ENCODE data around the gene RNF208. TPM values are rescaled to one million over a fixed set of nuclear protein-coding genes. Genes with fewer than 3 reads are reported as not detected.

The RNF208 gene
- total RNA-seq, 2 experiments from 2014 or later, result 3.4 to 4.4 TPM

DNA sequence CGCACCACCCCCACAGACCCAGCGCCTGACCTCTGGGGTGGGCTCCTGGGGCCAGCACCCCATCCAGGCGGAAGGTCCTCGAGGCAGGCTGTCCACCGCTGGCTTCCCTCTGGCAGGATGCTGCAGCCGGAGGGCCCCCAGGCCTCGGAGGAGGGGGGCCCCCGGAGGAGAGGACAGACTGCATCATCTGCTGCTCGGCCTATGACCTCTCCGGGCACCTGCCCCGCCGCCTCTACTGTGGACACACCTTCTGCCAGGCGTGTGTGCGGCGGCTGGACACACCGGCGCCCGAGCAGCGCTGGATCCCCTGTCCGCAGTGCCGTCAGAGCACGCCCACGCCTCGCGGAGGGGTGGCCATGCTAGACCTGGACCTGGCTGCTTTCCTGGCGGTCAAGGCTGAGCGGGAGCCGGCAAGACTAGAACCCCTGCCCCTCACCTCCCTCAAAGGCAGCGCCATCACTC is 6.5 kb upstream of the RNF208 start:
- CTCF ChIA-PET, result interaction anchor here (1.4 to 6.6 kb wide), 5 partner anchors 8 to 114 kb away, joined by 4 to 54 read pairs (median 15); partner anchors contain the start of genes DPP7, NDOR1, TMEM203 and TUBB4B
- no peak overlapping the region for H3K4me3 Mint-ChIP-seq
- no peaks in the 10 kb centered on the region for H3K9me3 Mint-ChIP-seq
- H3K27ac Mint-ChIP-seq, result no peak overlapping the region
- peaks cover 5% of the 10 kb centered on the region for H3K27me3 Mint-ChIP-seq
- POLR2A ChIA-PET, result no interaction called here
- peaks cover 2% of the 10 kb centered on the region for H3K4me1 Mint-ChIP-seq (ENCODE audit: low read depth)
- intact Hi-C loops (cut with micrococcal nuclease), result no loop called here
- no peak for DNase-seq
- no peaks in the 10 kb centered on the region for H3K36me3 Mint-ChIP-seq

DNA sequence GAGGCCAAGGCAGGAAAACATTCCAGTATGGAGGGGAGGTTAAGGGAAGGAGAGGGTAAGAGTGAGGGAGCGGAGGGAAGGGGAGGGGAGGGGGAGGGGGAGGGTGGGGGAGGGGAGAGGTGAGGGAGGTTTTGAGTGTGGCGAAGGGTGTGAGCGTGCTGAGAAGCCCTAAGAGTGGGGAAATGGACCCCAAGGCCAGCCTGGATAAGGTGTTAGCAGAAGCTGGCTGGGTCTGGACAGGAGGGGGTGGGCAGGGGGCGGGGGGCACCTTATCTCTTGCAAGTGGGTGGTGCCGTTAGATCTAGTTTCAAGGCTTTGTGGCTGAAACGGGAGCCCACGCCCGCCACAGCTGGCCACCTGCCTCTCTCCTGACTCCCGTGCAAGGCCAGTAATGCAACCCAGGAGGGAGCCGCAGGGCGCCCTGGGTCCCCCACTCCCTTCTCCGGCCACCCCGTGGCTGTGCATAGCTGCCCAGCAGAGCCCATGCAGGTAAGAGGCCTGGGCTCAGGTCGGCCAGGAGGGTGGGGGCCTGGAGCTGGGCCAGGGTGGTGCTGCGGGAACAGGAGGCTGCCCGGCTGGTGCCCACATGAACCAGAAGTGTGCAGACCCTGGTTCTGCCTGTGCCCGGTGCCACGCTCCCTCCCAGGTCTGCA is 5.9 kb upstream of the RNF208 start:
- H3K4me3 Mint-ChIP-seq, result no peak overlapping the region
- no peaks in the 10 kb centered on the region for H3K9me3 Mint-ChIP-seq
- H3K36me3 Mint-ChIP-seq, result no peaks in the 10 kb centered on the region
- peak overlapping the region; percentile 64 for H3K27ac Mint-ChIP-seq
- POLR2A ChIA-PET, result interaction anchor here (6.8 kb wide), 1 partner anchor 13 kb away, joined by 38 read pairs; the partner anchor contains the start of gene TUBB4B
- peaks cover 5% of the 10 kb centered on the region for H3K27me3 Mint-ChIP-seq
- CTCF ChIA-PET, result interaction anchor here (1.0 to 6.6 kb wide), 22 partner anchors 9 to 199 kb away, joined by 3 to 54 read pairs (median 4); partner anchors contain the start of genes DPP7, NDOR1, NELFB and TMEM203
- no peak for DNase-seq
- peaks cover 3% of the 10 kb centered on the region for H3K4me1 Mint-ChIP-seq (ENCODE audit: low read depth)
- intact Hi-C loops (cut with micrococcal nuclease), result no loop called here

GRCh38 chr9:137227054-137227852 is 5.2 kb upstream of the RNF208 start, which contains the start of gene RNF224:
Gene RNF224, plus strand, starts transcription at chr9:137227502. Its CDS starts 834 bp downstream, at chr9:137228336.
- ChIA-PET CTCF (interaction anchor here (0.7 to 6.6 kb wide), 28 partner anchors 9 to 198 kb away, joined by 3 to 54 read pairs (median 4); partner anchors contain the start of genes DPP7, NDOR1, NELFB and TMEM203), POLR2A (interaction anchor here (0.6 to 6.8 kb wide), 2 partner anchors 14 to 107 kb away, joined by 3 to 38 read pairs; partner anchors contain the start of gene TUBB4B)
- Mint-ChIP-seq H3K27ac (peak within 1 kb of the TSS; percentile 64), H3K36me3 (no peaks in the 10 kb centered on the region), H3K4me3 (no peak within 1 kb of the TSS), H3K9me3 (no peaks in the 10 kb centered on the region), H3K27me3 (peaks cover 5% of the 10 kb centered on the region), H3K4me1 (ENCODE audit: low read depth) (peaks cover 5% of the 10 kb centered on the region)
- intact Hi-C loops (cut with micrococcal nuclease), result no loop called here
- DNase-seq, result peak; percentile 86

GRCh38 chr9:137226338-137227053 is 4.5 kb upstream of the RNF208 start:
- peaks cover 5% of the 10 kb centered on the region for H3K4me1 Mint-ChIP-seq (ENCODE audit: low read depth)
- no peaks in the 10 kb centered on the region for H3K36me3 Mint-ChIP-seq
- peaks cover 5% of the 10 kb centered on the region for H3K27me3 Mint-ChIP-seq
- ChIA-PET POLR2A (interaction anchor here (6.8 kb wide), 1 partner anchor 14 kb away, joined by 38 read pairs; the partner anchor contains the start of gene TUBB4B), CTCF (interaction anchor here (0.6 to 6.6 kb wide), 19 partner anchors 10 to 197 kb away, joined by 3 to 54 read pairs (median 5); partner anchors contain the start of genes DPP7, NDOR1, SSNA1 and TMEM203)
- no peak overlapping the region for H3K27ac Mint-ChIP-seq
- no peaks in the 10 kb centered on the region for H3K9me3 Mint-ChIP-seq
- no peak for DNase-seq
- intact Hi-C loops (cut with micrococcal nuclease), result no loop called here
- H3K4me3 Mint-ChIP-seq, result no peak overlapping the region

DNA sequence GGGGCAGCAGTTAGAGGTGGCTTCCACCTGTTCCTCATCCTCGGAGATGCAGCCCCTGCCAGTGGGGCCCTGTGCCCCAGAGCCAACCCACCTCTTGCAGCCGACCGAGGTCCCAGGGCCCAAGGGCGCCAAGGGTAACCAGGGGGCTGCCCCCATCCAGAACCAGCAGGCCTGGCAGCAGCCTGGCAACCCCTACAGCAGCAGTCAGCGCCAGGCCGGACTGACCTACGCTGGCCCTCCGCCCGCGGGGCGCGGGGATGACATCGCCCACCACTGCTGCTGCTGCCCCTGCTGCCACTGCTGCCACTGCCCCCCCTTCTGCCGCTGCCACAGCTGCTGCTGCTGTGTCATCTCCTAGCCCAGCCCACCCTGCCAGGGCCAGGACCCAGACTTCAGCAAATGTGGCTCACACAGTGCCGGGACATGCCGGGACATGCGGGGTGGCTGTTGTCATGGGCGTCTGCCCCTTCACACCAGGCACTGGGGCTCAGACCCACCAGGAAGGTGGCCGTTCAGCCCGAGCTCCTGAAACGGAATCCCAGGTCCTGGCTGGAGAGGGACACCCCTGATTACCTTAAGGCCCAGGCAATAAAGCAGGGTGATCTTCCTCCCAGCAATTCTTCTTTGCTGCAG is 3.8 kb upstream of the RNF208 start:
- no peak overlapping the region for H3K4me3 Mint-ChIP-seq
- no peaks in the 10 kb centered on the region for H3K36me3 Mint-ChIP-seq
- no peaks in the 10 kb centered on the region for H3K9me3 Mint-ChIP-seq
- no peak for DNase-seq
- ChIA-PET POLR2A (interaction anchor here (0.6 to 6.8 kb wide), 4 partner anchors 15 to 38 kb away, joined by 3 to 38 read pairs (median 3); partner anchors contain the start of genes SSNA1, TPRN and TUBB4B), CTCF (interaction anchor here (0.6 to 6.6 kb wide), 9 partner anchors 11 to 196 kb away, joined by 3 to 54 read pairs (median 10); partner anchors contain the start of genes DPP7 and SSNA1)
- intact Hi-C loops (cut with micrococcal nuclease), result no loop called here
- H3K27me3 Mint-ChIP-seq, result peaks cover 5% of the 10 kb centered on the region
- H3K27ac Mint-ChIP-seq, result no peak overlapping the region
- H3K4me1 Mint-ChIP-seq (ENCODE audit: low read depth), result peaks cover 5% of the 10 kb centered on the region

DNA sequence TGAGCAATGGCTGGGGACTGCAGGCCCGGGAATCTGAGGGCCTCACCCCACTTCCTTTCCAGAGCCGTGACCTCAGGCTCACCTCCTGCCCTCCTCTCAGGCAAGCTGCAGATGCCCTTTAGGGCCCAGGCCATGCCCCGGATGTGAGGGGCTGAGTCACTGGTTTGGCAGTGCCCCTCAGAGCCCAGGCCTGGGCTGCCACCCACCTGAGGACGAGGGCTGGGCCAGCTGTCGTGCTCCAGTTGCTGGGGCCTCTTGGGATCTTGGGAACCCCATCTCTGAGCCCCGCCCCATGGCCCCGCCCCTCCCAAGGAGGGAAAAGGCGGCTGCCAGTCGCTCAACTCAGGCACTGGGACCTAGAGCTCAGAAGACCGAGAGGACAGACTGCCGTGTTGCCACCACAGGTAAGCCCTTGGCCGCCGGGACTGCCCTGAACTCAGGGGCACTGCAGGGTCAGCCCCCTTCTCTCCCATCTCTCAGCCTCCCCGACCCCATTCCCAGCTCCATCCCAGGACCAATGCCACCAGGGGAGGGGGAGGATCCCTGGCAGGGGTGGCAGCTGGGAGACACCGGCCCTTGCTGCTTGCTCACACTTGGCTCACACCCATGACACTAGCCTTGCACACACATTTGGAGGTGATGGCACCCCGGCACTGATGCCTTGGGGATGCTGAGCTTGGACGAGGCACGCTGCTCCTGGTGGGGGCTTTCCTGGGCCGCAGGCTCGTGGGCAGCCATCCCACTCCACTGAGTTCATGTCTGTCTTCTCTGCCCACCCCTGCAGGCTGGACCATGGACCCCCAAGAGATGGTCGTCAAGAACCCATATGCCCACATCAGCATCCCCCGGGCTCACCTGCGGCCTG is 3.0 kb upstream of the RNF208 start, which contains the start of gene CYSRT1:
Gene CYSRT1 (plus strand): TSS at position 345 of the 865 bp plus-strand sequence. CDS start 448 bp downstream, at position 793.
- peak; percentile 61 for DNase-seq
- intact Hi-C loops (cut with micrococcal nuclease), result loop anchor here (5.0 kb wide), 1 partner anchor 433 kb away; the partner anchor contains the start of gene TMEM141
- Mint-ChIP-seq H3K9me3 (no peaks in the 10 kb centered on the region), H3K4me3 (peak within 1 kb of the TSS; percentile 73), H3K4me1 (ENCODE audit: low read depth) (peaks cover 5% of the 10 kb centered on the region), H3K36me3 (no peaks in the 10 kb centered on the region), H3K27me3 (peaks cover 2% of the 10 kb centered on the region), H3K27ac (peak within 1 kb of the TSS; percentile 56)
- POLR2A ChIA-PET, result interaction anchor here (0.6 to 6.8 kb wide), 4 partner anchors 16 to 37 kb away, joined by 3 to 38 read pairs (median 3); partner anchors contain the start of genes SSNA1, TPRN and TUBB4B
- CTCF ChIA-PET, result interaction anchor here (0.9 to 6.6 kb wide), 6 partner anchors 11 to 195 kb away, joined by 3 to 54 read pairs (median 10); partner anchors contain the start of gene TUBB4B

DNA sequence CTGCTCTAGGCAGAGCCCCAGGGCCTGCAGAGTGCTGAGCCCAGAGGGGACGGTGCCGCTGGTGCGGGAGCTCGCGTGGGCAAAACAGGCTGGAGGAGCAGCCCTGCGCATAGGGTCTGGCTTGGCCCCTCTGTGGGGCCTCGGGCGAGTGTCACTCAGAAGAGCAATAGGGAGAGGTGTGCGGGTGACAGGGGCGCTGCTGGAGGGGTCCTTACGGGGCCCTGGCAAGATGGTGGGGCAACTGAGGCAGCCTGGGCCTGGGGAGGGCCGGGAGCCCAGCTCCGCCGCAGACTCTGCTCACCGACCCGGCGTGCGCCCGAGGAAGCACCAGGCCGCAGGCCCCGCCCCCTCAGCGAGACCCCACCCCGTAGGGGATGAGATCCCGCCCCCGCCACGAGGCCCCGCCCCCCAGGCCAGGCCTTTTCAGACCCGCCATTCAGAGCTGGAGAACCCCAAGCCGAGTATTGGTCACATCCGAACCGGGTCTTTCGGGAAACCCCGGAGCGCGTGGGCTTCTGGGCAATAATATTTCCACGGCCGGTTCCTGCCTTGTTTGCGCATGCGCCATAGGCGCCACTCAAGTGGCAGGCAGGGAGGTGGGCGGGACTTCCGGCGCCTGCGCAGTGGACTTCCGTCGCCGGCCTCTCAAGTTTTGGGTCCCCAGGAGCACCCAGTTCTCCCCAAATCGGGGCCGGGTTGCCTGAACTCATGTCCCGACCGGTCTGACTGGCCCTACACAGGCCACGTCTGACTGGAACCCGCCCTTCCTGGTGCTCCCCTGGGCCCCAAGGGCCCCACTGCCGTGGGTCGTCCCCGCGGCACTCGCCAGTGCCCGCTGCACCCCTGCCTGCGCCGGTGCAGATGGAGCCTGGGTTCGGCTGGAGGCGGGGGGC is 1.3 kb upstream of the RNF208 start:
- H3K27ac Mint-ChIP-seq, result peak overlapping the region; percentile 58
- peaks cover 2% of the 10 kb centered on the region for H3K27me3 Mint-ChIP-seq
- intact Hi-C loops (cut with micrococcal nuclease), result loop anchor here (1.0 to 5.0 kb wide), 9 partner anchors 17 to 740 kb away; partner anchors contain the start of genes ANAPC2, MAN1B1, NDOR1 and SEC16A
- CTCF ChIA-PET, result interaction anchor here (0.9 to 6.6 kb wide), 10 partner anchors 13 to 128 kb away, joined by 3 to 54 read pairs (median 6); partner anchors contain the start of genes SSNA1 and TUBB4B
- peaks cover 5% of the 10 kb centered on the region for H3K4me1 Mint-ChIP-seq (ENCODE audit: low read depth)
- POLR2A ChIA-PET, result interaction anchor here (0.5 to 6.8 kb wide), 13 partner anchors 17 to 137 kb away, joined by 3 to 38 read pairs (median 6); partner anchors contain the start of genes ANAPC2, MAN1B1, SSNA1 and TPRN
- no peaks in the 10 kb centered on the region for H3K36me3 Mint-ChIP-seq
- H3K4me3 Mint-ChIP-seq, result peak overlapping the region; percentile 73
- no peaks in the 10 kb centered on the region for H3K9me3 Mint-ChIP-seq
- DNase-seq, result peak; percentile 99

- Mint-ChIP-seq H3K4me3 (no peak overlapping the region), H3K9me3 (no peaks in the 10 kb centered on the region), H3K36me3 (no peaks in the 10 kb centered on the region), H3K4me1 (ENCODE audit: low read depth) (peaks cover 3% of the 10 kb centered on the region), H3K27ac (no peak overlapping the region), H3K27me3 (no peaks in the 10 kb centered on the region)
- ChIA-PET POLR2A (interaction anchor here (6.8 kb wide), 1 partner anchor 19 kb away, joined by 38 read pairs; the partner anchor contains the start of gene TUBB4B), CTCF (interaction anchor here (1.9 to 3.7 kb wide), 2 partner anchors 18 to 32 kb away, joined by 9 to 22 read pairs; partner anchors contain the start of genes SSNA1 and TUBB4B)
- intact Hi-C loops (cut with micrococcal nuclease), result loop anchor here (2.0 to 5.0 kb wide), 2 partner anchors 93 to 429 kb away; partner anchors contain the start of gene TMEM141
- DNase-seq, result no peak
These were observed 431 bp downstream of the RNF208 start for GRCh38 chr9:137221506-137222111.

GRCh38 chr9:137221095-137221505 is 940 bp downstream of the RNF208 start:
- Mint-ChIP-seq H3K4me3 (no peak overlapping the region), H3K27ac (no peak overlapping the region), H3K36me3 (no peaks in the 10 kb centered on the region), H3K27me3 (no peaks in the 10 kb centered on the region), H3K9me3 (no peaks in the 10 kb centered on the region), H3K4me1 (ENCODE audit: low read depth) (peaks cover 3% of the 10 kb centered on the region)
- CTCF ChIA-PET, result no interaction called here
- POLR2A ChIA-PET, result interaction anchor here (1.2 kb wide), 1 partner anchor 93 kb away, joined by 4 read pairs; no protein-coding TSS in a partner anchor
- intact Hi-C loops (cut with micrococcal nuclease), result loop anchor here (5.0 kb wide), 1 partner anchor 429 kb away; the partner anchor contains the start of gene TMEM141
- DNase-seq, result no peak

All from activated CD4-positive, alpha-beta memory T cell treated with anti-CD3 and anti-CD28 coated beads for 36 hours (primary cell).